ENCODE results near the gene CGB7.
"Not testable (repeated sequence)": the region's sequence is repeated elsewhere in the genome, so short reads cannot be mapped to it uniquely, and the experiment has no call there.

The CGB7 gene

DNA sequence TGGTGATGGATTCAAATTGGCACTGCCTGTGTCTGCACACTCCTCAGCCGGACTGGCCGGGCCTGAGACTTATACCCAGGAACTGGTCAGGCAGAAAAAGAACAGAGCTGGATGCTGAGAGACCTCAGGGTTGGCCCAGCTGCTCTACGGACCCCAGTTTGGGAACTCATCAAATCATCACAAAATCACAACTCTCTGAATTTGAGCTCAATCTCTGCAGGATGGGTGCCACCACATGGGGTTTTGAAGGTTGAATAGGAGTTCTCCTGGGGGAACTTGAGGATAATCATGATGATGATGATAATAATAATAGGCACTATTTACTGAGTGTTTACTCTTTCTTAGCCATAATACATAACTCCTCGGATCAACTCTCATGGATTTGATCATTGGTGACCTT lies 14.9 kb downstream of the CGB7 start:
- not testable (repeated sequence) for DNase-seq

DNA sequence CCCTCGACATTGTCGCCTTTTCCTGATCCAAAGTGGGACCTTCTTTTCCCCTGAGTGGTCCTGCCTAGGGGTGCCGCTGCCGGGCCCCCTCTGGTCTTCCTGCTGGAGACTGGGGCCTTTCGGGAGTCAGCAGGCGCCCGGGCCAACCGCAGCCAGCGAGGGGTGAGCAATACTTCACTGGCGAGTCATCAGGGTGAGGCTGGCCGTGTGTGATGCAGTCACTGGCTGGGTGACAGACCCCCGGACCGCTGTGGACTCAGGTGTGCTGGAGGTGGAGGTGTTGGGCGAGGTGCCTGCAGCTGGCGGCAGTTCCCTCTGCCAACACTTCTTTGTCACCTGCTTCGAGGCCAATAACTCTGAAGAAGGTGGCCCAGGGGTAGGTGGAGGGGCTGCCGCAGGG lies 15.4 kb downstream of the CGB7 start:
- DNase-seq, result no peak

DNA sequence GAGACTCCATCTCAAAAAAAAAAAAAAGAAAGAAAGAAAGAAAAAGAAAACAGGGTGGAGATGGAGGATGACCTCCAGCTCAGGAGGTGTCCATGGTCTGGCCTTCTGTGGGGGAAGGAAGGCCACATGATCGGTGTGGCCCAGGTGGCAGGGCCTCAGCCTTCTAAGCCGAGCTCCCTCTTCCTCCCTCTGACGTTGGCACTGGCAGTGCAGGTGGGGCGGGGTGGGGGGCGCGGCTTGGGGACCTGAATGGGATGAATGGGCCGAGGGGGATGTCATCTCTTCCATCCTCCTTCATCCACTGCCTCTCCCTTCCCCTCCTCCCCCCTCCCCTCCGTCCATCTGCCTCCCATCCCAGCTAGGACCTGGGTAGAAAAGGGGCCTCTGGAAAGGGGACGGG lies 17.8 kb downstream of the CGB7 start:
- DNase-seq, result not testable (repeated sequence)

DNA sequence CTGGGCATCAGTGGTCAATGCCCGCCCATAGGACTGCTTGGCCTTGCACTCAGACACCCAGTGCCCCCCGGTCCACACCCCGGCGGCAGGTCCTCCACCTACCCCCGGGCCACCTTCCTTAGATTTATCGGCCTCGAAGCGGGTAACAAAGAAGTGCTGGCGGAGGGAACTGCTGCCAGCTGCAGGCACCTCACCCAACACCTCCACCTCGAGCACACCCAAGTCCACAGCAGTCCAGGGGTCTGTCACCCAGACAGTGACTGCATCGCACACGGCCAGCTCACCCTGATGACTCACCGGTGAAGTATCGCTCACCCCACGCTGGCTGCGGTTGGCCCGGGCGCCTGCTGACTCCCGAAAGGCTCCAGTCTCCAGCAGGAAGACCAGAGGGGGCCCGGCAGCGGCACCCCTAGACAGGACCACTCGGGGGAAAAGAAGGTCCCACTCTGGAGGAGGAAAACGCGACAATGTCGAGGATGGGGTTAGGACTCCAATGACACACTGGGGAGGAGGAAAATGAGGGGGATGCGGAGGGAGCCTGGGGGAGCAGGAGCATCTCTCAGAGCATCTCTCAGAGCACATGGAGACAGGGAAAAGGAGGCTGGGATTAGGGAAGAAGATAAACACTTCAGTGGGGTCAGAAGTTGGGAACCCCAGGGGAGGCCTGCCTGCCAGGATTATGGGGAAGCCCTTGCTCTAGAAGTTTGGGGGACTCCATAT lies 18.8 kb downstream of the CGB7 start:
- DNase-seq, result not testable (repeated sequence)

DNA sequence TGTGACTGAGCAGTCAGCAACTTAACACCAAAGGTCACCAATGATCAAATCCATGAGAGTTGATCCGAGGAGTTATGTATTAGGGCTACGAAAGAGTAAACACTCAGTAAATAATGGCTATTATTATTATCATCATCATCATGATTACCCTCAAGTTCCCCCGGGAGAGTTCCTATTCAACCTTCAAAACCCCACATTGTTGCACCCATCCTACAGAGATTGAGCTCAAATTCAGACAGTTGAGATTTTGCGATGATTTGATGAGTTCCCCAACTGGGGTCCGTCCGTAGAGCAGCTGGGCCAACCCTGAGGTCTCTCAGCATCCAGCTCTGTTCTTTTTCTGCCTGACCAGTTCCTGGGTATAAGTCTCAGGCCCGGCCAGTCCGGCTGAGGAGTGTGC lies 19.4 kb downstream of the CGB7 start:
- DNase-seq, result not testable (repeated sequence)

DNA sequence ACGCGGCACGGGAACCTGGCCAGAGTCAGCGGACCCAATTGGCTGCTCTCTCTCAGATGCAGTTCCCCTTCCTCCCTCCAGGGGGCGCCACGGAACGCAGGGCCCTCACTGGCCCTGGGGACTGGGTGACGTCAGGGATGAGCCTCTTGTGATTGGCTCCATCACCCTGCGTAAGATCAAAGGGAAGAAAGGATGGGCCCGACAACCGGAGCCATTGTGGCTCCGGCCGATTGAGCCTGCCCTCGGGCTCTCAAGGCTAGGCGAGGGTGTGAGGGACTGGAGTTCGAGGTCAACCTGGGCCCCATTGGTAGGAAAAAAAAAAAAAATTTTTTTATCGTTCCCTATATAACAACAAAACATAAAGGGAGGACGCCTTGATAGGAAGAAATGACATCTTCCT lies 20.7 kb downstream of the CGB7 start, which contains the start of gene CGB1:
Gene CGB1 (minus strand): TSS at position 81 of the 400 bp plus-strand sequence. CDS start 184 bp downstream, outside the sequence.
- DNase-seq, result not testable (repeated sequence)

DNA sequence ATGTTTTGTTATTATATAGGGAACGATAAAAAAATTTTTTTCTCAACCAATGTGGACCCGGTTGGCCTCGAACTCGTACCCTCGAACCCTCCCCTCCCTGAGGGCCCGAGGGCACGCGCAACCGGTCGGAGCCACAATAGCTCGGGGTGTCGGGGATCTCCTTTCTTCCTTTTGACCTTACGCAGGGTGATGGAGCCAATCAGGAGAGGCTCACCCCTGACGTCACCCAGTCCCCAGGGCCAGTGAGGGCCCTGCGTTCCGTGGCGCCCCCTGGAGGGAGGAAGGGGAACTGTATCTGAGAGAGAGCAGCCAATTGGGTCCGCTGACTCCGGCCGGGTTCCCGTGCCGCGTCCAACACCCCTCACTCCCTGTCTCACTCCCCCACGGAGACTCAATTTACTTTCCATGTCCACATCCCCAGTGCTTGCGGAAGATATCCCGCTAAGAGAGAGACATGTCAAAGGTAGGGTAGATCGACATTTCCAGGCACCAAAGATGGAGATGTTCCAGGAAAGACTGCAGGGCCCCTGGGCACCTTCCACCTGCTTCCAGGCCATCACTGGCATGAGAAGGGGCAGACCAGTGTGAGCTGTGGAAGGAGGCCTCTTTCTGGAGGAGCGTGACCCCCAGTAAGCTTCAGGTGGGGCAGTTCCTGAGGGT lies 25.8 kb downstream of the CGB7 start, which contains the start of gene CGB2:
Gene CGB2 (plus strand): TSS at position 249 of the 660 bp plus-strand sequence. CDS start 206 bp downstream, at position 455.
- DNase-seq, result peak in 1 of 51 donors; percentile 5

DNA sequence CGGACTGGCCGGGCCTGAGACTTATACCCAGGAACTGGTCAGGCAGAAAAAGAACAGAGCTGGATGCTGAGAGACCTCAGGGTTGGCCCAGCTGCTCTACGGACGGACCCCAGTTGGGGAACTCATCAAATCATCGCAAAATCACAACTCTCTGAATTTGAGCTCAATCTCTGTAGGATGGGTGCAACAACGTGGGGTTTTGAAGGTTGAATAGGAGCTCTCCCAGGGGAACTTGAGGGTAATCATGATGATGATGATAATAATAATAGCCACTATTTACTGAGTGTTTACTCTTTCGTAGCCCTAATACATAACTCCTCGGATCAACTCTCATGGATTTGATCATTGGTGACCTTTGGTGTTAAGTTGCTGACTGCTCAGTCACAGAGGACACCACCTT lies 27.2 kb downstream of the CGB7 start:
- DNase-seq, result not testable (repeated sequence)

DNA sequence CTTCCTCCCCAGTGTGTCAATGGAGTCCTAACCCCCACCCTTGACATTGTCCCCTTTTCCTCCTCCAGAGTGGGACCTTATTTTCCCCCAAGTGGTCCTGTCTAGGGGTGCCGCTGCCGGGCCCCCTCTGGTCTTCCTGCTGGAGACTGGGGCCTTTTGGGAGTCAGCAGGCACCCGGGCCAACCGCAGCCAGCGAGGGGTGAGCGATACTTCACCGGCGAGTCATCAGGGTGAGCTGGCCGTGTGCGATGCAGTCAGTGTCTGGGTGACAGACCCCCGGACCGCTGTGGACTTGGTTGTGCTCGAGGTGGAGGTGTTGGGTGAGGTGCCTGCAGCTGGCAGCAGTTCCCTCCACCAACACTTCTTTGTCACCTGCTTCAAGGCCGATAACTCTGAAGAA lies 27.8 kb downstream of the CGB7 start:
- not testable (repeated sequence) for DNase-seq

DNA sequence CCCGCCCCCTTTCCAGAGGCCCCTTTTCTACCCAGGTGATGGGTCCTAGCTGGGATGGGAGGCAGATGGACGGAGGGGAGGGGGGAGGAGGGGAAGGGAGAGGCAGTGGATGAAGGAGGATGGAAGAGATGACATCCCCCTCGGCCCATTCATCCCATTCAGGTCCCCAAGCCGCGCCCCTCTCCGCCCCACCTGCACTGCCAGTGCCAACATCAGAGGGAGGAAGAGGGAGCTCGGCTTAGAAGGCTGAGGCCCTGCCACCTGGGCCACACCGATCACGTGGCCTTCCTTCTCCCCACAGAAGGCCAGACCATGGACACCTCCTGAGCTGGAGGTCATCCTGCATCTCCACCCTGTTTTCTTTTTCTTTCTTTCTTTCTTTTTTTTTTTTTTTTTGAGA lies 28.9 kb downstream of the CGB7 start:
- DNase-seq, result not testable (repeated sequence)

DNA sequence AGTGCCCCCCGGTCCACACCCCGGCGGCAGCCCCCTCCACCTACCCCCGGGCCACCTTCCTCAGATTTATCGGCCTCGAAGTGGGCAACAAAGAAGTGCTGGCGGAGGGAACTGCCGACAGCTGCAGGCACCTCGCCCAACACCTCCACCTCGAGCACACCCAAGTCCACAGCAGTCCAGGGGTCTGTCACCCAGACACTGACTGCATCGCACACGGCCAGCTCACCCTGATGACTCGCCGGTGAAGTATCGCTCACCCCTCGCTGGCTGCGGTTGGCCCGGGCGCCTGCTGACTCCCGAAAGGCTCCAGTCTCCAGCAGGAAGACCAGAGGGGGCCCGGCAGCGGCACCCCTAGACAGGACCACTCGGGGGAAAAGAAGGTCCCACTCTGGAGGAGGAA lies 31.9 kb downstream of the CGB7 start:
- not testable (repeated sequence) for DNase-seq

DNA sequence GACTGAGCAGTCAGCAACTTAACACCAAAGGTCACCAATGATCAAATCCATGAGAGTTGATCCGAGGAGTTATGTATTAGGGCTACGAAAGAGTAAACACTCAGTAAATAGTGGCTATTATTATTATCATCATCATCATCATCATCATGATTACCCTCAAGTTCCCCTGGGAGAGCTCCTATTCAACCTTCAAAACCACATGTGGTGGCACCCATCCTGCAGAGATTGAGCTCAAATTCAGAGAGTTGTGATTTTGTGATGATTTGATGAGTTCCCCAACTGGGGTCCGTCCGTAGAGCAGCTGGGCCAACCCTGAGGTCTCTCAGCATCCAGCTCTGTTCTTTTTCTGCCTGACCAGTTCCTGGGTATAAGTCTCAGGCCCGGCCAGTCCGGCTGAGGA lies 32.5 kb downstream of the CGB7 start:
- not testable (repeated sequence) for DNase-seq

DNA sequence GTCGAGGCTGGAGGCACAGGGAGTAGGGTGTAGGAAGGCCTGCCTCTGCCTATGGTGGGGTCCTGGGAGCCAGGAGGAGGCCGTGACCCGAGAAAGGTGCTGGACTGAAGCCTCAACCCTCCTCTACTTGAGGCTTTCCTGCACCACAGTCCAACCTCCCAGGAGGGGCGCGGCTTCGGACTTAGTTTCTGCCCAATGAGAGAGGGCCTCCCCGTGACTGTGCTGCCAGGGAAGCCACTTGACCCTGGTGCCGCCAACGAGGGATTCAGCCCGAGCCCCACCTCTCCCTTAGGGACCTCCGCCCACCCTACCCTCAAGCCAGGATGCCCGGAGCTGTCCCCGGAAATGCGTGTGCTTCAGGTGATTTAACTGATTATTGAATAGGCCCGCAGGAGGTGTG lies 33.3 kb downstream of the CGB7 start, which contains the start of gene CGB3:
Gene CGB3 (minus strand): TSS at position 101 of the 400 bp plus-strand sequence. CDS start 362 bp downstream, outside the sequence.
- not testable (repeated sequence) for DNase-seq

DNA sequence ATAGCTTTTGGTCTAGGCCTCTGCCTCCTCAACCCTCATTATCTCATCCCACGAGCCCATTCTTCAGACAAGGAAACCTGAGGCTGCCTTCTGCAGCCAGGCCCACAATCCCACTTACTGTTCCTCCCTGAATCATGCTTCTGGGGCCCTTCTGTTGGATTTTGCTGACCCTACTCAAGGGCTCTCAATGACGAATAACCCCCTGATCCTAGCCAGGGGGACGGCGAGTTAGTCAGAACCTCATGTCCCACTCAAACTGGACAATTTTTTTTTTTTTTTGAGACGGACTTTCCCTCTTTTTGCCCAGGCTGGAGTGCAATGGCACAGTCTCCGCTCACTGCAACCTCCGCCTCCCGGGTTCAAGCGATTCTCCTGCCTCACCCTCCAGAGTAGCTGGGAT lies 35.4 kb downstream of the CGB7 start:
- no peak for DNase-seq

DNA sequence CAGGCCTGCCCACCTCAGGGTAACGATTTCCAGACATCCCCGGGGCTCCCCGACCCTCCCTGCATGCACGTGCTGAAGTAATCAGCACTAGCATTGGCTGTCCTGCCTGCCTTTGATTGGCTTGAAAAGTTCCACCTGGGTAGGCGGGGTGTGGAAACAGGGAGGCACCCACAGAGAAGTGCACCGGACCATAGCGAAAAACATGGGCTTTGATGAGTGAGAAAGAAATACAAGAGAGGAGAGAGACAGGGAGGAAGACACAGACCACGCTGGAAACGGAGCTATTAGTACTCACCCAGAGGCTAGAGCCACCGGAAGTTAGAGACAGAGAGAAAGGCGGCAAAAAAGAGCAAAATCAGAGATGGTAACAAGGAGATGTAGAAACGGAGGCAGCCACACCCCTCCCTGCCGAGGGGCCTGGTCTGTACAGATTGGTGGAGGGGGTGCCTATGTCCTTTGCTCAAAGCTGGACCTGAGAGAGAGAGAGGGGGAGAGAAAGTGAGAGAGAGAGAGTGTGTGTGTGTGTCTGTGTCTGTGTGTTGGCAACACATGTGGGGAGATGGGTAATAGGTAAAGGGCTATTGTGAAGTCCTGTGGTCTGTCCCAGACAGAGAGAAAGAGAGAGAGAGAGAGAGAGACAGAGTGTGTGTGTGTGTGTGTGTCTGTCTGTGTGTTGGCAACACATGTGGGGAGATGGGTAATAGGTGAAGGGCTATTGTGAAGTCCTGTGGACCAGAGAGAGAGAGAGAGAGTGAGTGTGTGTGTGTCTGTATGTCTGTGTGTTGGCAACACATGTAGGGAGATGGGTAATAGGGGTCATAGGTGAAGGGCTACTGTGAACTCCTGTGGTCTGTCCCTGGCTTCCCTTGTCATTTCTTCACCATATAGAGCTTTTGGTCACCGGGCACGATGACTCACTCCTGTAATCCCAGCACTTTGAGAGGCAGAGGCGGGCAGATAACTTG lies 36.3 kb downstream of the CGB7 start:
- no peak for DNase-seq

DNA sequence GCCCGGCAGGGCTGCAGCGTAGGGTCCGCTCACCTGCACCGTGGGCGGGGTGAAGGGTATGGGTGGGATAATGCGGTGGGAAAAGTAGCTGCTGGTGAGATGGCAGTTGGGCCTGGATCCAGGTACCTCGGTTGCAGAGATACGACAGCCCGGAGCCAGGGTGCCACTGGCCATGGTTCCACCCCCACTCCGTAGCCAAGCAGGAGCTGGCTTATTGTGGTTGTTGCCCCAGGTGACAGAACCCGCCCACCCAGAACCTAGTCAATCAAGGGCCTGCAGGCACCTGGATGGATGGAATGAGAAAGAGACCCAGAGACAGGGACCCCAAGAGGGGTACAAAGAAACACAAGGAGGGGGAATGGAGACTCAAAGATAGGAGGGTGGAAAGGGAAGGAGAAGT lies 37.2 kb downstream of the CGB7 start:
- no peak for DNase-seq

DNA sequence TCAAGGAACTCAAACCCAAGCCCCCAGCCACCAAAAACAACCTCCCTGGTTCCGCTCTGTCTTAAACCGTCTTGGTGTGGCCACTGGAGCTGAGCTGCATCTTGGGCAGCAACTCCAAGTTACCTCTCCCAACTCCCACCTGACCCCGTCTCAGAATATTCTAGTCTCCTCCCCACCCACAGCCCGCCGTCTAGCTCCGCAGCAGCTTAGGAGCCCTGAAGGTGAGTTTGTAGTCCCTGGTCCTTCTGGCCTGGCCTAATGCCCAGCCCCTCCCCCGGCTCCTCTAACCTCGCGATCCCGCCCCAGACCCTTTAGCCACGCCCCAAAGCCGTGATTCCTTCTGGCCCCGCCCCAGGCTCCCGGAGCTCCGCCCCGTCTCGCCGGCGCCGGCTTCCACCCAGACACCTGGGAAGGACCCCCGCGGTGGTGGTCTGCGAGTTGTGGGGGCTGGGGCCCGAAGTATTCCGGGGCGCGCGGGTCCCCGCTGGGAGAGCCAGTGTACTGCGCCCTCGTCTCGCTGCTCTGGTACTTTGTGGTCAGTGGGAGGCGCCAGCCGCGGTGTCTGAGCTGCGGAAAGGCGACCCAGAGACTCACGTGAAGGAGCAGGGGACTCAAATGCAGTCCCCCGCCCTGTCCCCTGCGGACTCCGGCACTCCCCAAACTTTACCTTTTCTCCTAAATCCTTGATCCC lies 38.2 kb downstream of the CGB7 start:
- peak in 6 of 51 donors; percentile 5 to 15 (median 9) for DNase-seq

DNA sequence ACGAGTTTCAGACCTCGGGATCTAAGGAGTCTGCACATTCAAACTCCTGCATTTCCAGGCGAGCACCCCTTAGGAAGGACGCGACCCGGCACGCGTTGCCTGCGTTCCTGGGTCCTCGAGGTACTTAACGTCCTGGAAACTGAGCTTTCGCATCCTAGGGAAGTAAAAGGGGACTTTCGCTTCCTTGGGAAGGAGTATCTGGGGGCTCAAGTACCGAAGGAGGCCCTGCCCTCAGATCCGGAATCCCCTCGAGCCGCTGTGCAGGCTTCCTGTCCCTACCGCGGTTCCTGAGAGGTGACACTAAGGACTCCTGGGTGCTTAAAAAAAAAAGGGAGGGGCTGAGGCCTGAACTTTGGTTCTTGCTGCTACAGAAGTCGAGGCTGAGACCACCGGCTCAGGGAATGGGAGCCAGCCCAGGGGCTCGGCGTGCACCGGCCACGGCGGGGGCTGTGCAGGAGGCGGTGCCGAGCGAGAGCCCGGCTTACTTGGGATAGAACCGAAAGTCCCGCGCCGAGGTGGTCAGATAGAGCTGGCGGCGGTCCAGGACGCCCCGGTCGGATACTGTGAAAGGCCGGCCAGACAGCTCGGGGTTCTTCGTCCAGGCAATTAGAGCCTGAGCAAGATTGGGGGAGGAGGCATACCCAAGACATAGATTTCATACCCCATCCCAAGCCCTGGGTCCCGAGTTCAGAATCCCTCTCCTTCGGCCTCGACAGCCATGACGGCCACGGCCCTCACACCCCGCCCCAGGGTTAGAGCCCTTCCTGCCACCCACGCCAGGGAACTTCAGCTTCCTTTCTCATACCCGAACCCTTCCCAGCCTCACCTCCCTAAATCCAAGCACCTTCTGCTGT lies 38.9 kb downstream of the CGB7 start:
- peak in 1 of 51 donors; percentile 14 for DNase-seq

DNA sequence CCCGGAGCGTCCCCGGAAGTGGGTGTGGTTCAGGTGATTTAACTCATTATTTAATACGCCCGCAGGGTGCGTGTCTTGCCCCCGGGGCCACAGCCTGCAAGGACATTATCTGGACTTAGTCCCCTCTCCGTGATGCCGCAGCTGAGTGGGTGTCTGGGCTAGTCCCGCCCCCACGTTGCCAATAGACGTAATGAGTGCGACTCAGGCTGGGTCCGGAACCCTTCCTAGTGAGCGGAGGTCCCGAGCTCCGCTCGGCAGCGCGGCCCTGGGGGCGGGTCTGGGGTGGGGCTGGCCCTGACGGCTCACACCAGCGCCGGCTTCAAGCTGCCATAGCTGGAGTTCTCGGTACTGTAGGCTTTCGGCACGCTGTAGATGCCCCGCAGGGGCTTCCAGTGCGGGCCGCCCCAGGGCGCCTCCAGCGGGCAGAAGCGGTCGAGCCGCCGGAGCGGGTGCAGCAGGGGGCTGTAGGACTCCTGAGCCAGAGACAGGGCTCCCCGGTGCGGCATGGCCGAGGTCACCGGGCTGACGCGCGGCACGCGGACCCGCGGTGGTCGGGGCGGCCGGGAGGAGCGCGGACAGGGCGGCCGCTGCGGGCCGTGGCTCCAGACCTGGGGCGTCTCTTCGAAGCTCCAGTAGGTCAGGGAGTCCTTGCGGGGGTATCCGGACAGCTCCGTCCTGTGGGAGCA lies 39.7 kb downstream of the CGB7 start:
- peak in 11 of 51 donors; percentile 5 to 45 (median 16) for DNase-seq
